ENCODE measurements around the gene ATF6B. TPM values are rescaled to one million over a fixed set of nuclear protein-coding genes. Genes with fewer than 3 reads are reported as not detected.

The ATF6B gene
- total and polyA plus RNA-seq, 2 of the 13 experiments (the other 11 are each of a cell fraction or from before 2014, with no cell fraction given): 18.1 to 44.0 TPM

- no peak for TF ChIP-seq ZNF784 (CRISPR knock-in tag; IDR thresholded peaks at IDR 0.05; ENCODE audit: borderline replicate concordance)
- no peak for TF ChIP-seq ZNF564 (CRISPR knock-in tag; IDR thresholded peaks at IDR 0.05)
- peak; percentile 94 for TF ChIP-seq ZNF781 (CRISPR knock-in tag; IDR thresholded peaks at IDR 0.05; ENCODE audit: borderline replicate concordance, not compliant biosample characterization)
- TF ChIP-seq, protein P1, sequence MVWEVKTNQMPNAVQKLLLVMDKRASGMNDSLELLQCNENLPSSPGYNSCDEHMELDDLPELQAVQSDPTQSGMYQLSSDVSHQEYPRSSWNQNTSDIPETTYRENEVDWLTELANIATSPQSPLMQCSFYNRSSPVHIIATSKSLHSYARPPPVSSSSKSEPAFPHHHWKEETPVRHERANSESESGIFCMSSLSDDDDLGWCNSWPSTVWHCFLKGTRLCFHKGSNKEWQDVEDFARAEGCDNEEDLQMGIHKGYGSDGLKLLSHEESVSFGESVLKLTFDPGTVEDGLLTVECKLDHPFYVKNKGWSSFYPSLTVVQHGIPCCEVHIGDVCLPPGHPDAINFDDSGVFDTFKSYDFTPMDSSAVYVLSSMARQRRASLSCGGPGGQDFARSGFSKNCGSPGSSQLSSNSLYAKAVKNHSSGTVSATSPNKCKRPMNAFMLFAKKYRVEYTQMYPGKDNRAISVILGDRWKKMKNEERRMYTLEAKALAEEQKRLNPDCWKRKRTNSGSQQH (CRISPR knock-in tag; IDR thresholded peaks at IDR 0.05; ENCODE audit: low read depth): 0 out of 2 replicates have a peak, but pooled peaks have one; percentile 39
- no peak for TF ChIP-seq ZNF30 (CRISPR knock-in tag; IDR thresholded peaks at IDR 0.05)
- TF ChIP-seq ZNF484 (CRISPR knock-in tag; IDR thresholded peaks at IDR 0.05; ENCODE audit: borderline replicate concordance, low read depth): no peak
- no peak for TF ChIP-seq ZNF207 (IDR thresholded peaks at IDR 0.05; ENCODE audit: borderline replicate concordance)
- TF ChIP-seq ZFYVE20 (CRISPR knock-in tag; IDR thresholded peaks at IDR 0.05; ENCODE audit: borderline replicate concordance, low read depth): no peak
- TF ChIP-seq ZNF138 (CRISPR knock-in tag; IDR thresholded peaks at IDR 0.05; ENCODE audit: low read depth): no peak
- TF ChIP-seq KDM3A (CRISPR knock-in tag; IDR thresholded peaks at IDR 0.05; ENCODE audit: low read depth): no peak
- TF ChIP-seq KDM2A (CRISPR knock-in tag; IDR thresholded peaks at IDR 0.05; ENCODE audit: borderline replicate concordance, low read depth): peak; percentile 88; the same call in 1 of the 2 replicates
- TF ChIP-seq ZNF317 (CRISPR knock-in tag; IDR thresholded peaks at IDR 0.05): no peak; the same call in 1 of the 2 replicates
- TF ChIP-seq, protein P2, sequence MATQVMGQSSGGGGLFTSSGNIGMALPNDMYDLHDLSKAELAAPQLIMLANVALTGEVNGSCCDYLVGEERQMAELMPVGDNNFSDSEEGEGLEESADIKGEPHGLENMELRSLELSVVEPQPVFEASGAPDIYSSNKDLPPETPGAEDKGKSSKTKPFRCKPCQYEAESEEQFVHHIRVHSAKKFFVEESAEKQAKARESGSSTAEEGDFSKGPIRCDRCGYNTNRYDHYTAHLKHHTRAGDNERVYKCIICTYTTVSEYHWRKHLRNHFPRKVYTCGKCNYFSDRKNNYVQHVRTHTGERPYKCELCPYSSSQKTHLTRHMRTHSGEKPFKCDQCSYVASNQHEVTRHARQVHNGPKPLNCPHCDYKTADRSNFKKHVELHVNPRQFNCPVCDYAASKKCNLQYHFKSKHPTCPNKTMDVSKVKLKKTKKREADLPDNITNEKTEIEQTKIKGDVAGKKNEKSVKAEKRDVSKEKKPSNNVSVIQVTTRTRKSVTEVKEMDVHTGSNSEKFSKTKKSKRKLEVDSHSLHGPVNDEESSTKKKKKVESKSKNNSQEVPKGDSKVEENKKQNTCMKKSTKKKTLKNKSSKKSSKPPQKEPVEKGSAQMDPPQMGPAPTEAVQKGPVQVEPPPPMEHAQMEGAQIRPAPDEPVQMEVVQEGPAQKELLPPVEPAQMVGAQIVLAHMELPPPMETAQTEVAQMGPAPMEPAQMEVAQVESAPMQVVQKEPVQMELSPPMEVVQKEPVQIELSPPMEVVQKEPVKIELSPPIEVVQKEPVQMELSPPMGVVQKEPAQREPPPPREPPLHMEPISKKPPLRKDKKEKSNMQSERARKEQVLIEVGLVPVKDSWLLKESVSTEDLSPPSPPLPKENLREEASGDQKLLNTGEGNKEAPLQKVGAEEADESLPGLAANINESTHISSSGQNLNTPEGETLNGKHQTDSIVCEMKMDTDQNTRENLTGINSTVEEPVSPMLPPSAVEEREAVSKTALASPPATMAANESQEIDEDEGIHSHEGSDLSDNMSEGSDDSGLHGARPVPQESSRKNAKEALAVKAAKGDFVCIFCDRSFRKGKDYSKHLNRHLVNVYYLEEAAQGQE (IDR thresholded peaks at IDR 0.05; ENCODE audit: borderline replicate concordance in 1 of 2, low read depth in 1 of 2, low read length in 2 of 2): no peak
- TF ChIP-seq ZFP37 (CRISPR knock-in tag; IDR thresholded peaks at IDR 0.05; ENCODE audit: borderline replicate concordance): no peak
- no peak; the same call in 1 of the 2 replicates for TF ChIP-seq ELF4 (CRISPR knock-in tag; IDR thresholded peaks at IDR 0.05; ENCODE audit: borderline replicate concordance)
- TF ChIP-seq, protein P3, sequence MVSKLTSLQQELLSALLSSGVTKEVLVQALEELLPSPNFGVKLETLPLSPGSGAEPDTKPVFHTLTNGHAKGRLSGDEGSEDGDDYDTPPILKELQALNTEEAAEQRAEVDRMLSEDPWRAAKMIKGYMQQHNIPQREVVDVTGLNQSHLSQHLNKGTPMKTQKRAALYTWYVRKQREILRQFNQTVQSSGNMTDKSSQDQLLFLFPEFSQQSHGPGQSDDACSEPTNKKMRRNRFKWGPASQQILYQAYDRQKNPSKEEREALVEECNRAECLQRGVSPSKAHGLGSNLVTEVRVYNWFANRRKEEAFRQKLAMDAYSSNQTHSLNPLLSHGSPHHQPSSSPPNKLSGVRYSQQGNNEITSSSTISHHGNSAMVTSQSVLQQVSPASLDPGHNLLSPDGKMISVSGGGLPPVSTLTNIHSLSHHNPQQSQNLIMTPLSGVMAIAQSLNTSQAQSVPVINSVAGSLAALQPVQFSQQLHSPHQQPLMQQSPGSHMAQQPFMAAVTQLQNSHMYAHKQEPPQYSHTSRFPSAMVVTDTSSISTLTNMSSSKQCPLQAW (CRISPR knock-in tag; IDR thresholded peaks at IDR 0.05): no peak; the same call in 1 of the 2 replicates
- no peak for TF ChIP-seq NCOA1 (CRISPR knock-in tag; IDR thresholded peaks at IDR 0.05)
- TF ChIP-seq, protein P4, sequence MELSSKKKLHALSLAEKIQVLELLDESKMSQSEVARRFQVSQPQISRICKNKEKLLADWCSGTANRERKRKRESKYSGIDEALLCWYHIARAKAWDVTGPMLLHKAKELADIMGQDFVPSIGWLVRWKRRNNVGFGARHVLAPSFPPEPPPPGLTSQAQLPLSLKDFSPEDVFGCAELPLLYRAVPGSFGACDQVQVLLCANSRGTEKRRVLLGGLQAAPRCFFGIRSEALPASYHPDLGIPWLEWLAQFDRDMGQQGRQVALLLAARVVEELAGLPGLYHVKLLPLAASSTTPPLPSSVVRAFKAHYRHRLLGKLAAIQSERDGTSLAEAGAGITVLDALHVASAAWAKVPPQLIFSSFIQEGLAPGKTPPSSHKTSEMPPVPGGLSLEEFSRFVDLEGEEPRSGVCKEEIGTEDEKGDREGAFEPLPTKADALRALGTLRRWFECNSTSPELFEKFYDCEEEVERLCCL (CRISPR knock-in tag; IDR thresholded peaks at IDR 0.05; ENCODE audit: borderline replicate concordance): peak; percentile 89; the same call in 1 of the 2 replicates
Observed at GRCh38 chr6:32154514-32155161, 26.6 kb upstream of the ATF6B start (continued).

Measured in HepG2 (cell line).